GM21526 (cell line): ENCODE measurements around the gene CBX1.

ENCODE experiments used
- ATAC-seq: cut with Tn5 transposase; IDR thresholded peaks from one replicate; pipeline ENCODE4 v1.9.1; 2021; ENCODE audit warnings: moderate library complexity; ENCODE audit not compliant: unreplicated experiment, low FRiP score

Gene CBX1

DNA sequence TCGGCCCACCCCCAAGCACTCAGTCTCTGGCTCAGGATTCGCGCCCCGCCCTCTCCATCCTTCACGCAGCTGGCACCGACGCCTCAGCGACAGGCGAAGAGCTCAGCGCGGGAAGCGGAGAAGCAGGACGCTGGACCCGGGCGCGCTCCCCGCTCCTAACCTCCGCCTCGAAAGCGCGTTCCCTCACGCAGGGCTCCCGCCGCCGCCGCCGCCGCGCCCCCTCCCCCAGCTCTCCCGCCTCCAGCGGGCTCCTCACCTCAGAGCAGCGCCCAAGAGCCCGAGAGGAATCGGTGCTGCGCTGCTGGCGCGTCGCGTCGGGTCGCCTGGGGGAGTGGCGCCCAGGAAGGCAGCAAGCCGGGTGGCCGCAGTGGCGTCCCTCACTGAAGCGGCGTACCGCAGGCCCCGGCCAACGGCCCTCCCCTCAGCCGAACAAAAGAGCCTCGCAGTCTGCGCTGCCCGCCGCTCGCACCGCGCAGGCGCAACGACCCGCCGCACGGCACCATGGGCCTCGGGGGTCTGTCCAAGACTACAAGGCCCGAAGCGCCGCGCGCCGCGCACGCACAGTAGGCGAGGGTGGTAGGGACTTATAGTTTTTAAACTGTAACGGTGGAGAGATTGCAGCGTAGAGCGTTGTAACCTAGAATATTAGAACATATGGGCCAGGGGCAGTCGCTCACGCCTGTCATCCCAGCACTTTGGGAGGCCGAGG lies at the start of gene CBX1:
Gene CBX1 (minus strand): TSS at position 467 of the 709 bp plus-strand sequence. CDS start 24,474 bp downstream, outside the sequence.
- peak; percentile 80 for ATAC-seq

DNA sequence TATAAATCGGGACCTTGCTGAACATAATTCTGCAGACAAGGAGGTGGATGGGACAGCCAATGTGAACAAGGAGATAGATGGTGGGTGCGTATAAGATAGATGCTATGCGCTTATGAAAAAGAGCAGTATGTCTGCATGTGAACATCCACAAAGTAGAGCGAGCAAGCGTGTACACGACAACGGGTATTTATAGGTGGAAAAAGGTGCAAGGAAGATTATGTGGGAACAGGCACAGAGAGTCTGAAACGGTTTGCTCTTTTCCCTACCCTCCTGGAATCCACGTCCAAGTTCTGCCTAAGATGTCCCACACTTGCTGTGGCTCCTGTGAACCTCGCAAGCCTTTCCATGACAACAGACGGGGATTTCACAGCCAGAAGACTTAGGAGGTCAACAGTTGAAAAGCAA lies 49.3 kb upstream of the CBX1 start:
- no peak for ATAC-seq

DNA sequence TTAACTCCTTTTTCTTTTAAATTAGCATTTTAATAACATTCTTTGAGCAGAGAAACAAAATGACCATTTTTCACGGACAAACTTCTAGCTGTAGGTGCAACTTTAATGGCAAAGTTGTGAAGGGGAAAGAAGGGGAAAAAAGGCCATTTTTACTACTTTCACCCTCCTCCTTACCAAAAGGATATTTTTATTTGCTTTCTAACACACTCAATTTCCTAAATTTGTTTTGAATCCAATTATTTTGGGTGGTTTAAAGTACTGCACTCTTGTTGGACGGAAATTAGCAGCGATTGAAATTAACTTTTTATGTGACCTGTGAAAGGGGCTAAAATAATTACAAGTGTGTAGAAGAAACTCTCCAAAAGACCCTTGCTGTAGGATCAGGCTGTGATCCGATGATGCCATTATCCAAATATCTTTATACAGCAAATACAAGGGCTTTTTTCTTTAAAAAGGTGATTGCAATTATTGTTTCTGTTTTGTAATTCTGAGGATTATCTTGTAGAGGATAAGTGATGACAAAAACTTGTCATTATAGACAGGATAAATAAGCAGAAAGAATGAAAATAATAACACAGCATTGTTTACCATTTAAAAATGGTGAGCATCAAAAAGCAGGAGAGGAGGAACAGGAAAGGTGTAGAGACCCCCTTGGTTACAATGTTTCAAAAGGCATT lies 48.6 kb upstream of the CBX1 start:
- no peak for ATAC-seq

DNA sequence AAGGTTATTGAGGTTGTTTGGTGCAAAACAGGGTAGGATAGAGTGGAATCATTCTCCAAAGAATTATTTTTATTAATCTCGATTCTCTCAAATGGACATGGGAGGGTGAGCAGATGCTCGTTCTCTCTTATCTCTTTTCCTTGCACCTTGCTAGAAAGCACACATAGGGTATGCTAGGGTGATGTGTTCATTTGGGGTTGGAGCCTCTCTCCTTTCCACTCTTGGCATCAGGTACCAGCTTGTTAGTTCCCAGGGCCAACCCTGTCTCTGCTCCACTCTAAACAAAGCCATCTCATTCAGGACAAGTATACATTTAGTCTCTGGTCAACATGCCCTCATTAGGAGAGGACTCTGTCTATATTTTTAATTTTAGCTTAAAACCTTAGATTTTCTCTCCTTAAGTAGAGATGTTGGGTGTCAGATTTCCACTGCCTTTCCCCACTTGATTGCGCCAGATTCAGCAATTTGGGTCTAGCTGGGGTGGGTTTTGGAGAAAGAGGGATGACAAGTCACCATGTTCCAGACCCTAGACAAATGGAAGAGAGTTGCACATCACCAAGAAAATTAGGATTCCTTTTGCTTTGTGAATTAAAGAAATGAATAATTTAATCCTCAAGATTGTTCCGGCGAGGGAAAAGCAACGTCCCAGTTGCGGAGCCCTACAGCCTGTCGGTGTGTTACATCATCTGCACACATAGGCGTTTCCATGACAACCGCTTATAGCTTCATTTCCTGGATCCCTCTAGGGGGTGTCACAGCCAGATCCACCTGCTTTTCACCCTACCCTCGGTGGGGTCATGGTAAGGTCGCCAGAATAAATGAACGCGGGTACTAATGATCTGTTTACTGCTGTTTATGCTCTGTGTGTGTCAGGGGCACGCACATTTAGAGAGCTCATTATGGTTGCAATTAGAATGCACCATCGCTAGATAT lies 47.8 kb upstream of the CBX1 start:
- ATAC-seq, result no peak

DNA sequence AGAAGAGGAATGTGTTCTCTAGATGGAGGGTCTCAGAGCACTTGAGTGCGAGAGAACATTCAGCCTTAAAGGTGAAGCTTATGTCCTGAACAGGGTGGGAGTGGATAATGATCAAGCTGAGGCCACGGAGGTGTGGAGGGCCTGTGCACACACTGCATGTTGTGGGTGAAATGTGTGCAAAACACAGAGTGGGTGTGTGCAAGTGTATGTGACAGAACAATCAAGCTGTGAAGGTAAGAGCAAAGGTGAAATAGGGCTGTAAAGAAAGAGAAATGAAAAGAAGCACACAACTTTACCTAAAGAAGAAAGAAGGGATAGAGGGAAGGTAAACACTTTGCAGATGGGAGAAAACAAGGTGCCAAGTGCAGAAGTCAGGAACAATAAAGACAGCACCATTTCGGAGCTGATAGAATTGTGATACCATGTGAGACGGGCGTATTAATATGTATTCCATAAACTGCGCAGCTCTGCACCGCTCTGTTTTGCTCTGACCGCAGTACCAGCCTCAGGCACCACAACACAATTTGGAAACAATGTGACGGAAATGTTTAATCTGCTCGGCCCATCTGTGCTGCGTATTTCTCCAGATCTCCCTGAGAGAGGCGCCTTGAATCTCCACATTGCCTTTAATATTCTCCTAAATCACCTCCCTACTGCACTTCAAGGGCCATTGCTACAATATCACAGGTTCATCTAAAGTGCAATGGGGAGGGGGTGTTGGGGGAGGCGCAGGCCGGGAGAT lies 46.9 kb upstream of the CBX1 start:
- no peak for ATAC-seq

DNA sequence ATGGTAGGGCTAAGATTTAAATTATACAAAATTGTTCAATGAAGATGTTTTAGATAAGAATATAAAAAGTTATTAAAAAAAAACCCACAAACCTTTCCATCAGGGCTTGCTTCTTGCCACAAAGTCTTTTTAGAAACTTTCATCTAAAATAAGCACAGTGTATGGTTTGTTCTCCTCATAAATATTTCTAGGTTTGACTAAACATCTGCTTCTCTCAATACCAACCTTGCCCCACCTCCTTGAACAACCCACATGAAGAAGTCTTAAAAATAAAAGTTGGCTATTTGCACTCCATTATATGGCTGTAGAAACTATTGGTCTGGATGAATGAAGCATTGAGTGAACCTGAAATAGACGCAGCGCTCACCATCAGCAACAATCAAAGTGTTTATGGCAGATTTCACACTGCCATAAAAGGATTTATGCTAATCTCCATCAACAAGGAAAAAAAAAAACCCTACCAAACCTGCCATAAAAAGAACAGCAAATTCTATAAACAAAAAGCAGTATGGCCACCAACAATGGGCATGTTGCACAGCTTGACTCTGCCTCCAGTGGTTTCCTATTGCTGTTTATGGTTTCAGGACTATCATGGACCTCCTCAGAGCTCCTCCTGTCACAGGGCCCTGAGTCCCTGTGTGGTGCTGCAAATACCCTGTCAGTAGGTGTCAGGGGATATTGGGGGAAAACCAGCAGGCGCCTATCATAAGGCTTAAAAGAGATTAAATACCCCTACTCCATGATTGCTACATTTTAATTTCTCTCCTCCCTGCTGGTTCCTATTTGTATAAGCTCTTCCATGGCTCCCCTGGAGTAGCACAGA lies 43.9 kb upstream of the CBX1 start:
- ATAC-seq, result no peak

DNA sequence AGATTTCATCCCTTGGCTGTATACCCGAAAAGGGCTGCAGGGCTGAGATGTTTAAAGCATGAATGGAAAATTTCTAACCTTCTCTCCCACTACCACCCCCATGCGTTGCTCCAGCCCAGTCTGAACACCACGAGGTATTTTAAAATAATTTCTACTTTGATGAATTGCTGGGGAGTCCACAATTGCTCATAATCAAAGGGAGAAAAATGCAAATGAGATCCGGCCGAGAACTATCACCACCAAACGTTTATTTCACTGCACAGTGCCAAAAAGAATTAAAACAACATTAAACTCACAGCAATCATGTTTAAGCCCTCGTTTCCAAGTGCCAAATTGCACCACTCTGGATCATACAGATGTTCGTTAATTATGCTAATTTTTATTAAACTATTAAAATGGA lies 43.0 kb upstream of the CBX1 start:
- no peak for ATAC-seq

DNA sequence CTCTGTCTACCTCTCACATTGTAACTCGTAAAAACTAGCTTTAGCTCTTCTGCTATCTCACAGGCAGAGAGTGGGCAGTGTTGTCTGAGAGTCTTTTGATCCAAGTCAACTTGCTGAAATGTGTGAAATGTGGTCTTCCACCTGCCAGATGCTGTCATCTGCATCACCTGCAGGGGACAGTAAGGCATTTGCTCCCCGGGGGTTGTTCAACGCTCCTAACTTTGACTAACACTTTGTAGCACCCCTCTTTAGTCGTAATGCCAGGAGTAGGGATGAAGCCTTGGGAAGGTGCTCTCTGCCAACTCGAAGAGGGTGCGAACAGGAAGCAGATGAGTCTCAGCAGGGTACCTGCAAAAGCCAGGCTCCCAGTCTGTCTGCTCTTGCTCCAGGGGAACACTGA lies 42.4 kb upstream of the CBX1 start:
- no peak for ATAC-seq

DNA sequence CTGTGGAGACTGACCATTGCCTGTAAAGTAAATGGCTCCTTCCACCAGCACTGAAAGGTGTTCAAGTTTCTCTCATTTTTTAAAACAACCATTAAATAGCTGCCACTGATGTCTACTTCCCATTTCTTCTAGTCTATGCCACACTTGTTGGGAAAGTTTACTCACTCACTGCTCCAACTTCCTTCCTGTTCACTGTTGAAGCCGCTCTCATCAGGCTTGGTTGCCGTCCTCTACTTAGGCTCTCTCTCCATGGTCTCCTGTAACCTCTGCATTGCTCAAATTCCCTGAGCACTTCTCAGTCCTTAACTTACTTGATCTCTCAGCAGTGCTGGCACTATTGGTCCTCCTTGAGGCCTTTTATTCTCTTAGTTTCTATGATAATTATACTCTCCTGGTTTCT lies 38.7 kb upstream of the CBX1 start:
- no peak for ATAC-seq

DNA sequence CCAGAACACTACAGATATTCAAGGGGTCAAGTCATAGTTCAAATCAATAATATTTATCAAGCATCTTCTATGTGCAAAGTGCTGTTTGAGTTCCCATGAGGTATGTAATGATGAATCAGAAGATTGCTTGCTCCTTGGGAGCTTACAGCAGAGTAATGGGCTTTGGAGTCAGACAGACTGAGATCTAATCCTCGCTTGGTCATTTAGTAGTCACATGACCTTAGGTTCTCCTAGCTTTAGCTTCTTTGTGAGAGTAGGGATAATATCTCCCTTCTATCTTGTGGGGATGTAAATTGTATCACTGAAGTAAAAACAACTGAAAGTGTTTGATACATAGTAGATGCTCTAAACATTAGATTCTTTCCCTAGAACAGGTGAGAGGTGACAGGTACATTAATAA lies 36.4 kb upstream of the CBX1 start:
- ATAC-seq, result no peak

DNA sequence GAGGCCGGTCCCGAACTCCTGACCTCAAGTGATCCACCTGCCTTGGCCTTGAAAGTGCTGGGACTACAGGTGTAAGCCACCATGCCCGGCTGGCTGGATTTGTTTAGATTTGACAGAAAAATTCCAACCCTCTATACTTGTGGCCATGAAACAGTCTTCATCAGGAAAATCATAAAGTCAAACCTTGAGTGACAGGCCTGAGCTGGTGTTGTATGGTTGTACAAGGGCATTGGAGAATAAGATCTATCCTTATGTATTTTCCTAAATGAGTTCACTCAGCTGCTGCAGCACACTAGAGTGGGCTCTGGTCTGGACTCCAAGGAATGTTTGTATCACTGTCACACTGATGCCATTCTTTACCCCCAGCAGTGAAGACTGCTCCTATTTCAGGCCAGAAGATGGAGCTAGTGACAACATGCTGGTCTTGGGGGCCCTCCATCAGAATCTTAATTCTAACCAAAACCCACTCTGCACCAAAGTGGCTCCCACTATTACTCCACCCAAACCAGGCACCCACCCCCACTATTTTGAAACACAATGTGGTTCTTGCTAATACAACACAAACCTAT lies 33.7 kb upstream of the CBX1 start:
- ATAC-seq, result no peak

DNA sequence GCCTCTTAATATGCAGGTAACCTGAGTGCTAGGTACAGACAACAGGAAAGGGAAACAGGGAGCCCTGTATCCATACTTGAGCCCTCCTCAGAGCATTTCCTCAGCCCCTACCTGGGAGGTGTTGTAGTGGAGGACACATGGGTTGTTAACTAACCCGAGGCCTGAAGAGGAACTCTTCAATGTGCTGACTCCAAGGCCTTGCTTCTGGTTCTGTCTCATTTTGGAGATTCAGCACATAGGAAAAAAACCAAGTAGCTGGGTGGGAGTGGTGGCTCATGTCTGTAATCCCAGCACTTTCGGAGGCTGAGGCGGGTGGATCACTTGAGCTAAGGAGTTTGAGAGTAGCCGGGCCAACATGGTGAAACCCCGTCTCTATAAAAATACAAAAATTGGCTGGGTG lies 31.1 kb upstream of the CBX1 start:
- no peak for ATAC-seq

DNA sequence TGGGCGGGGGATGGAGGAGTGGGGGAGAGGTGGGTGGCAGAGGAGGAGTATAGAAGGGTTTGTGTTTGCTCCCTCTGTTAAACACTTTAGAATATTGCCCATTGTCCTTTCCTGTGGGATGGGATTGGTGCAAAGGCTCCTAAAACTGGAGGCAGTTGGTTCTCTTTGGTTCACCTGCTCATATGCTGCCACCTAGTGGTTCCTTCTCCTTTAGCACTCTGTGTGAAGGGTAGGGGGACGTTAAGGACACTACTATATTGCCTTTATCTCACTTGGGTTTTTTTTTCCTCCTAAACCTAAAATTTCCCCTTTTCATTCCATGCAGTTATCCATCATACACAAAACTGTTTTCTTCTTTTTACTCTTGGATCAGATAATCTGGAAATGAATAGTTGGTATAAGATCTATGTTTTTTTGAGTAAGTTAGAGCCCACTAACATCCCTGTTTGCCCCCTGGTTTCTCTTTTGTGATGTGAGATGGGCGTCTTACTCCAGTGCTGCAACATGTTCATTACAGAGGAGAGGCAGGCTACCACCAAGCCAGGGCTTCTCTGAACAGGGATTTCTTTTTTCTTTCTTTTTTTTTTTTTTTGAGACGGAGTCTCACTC lies 30.0 kb upstream of the CBX1 start:
- no peak for ATAC-seq

DNA sequence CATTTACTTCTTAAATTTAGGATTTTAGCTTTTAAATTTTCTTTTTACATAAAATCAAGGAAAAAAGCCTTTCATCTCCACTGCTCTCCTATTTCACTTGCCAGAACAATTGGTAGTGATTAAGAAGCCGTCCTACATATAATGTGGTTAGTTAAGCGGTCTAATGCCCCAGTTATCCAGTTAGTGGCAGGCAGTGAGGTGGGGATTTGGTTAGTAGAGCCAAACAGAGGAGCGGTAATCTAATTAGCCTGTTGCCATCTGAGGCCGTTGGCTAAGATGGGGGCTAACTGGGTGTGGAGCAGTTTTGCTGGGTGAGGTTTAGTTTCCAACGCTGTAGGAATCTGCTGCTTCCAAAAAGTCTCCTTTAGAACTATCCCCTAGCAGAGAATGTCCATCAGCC lies 28.7 kb upstream of the CBX1 start:
- no peak for ATAC-seq

DNA sequence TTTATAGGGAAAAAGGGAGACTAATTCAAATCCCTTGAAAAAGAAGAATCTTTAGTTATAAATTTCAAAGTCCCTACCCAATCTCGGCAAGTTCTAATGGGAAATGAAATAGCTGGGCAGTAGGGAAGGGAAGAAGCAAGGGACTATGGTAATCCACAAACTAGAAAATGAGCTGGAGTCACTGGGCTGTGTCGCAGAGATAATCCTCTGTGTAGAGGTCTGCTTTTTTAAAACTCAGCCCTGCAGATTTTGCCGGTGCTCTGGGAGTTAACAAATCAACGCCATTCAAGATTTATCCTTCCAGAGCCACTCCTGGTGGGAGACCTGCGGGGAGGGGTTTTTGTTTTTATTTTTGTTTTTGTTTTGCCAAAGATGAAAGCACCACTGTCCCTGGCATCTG lies 27.1 kb upstream of the CBX1 start:
- no peak for ATAC-seq

DNA sequence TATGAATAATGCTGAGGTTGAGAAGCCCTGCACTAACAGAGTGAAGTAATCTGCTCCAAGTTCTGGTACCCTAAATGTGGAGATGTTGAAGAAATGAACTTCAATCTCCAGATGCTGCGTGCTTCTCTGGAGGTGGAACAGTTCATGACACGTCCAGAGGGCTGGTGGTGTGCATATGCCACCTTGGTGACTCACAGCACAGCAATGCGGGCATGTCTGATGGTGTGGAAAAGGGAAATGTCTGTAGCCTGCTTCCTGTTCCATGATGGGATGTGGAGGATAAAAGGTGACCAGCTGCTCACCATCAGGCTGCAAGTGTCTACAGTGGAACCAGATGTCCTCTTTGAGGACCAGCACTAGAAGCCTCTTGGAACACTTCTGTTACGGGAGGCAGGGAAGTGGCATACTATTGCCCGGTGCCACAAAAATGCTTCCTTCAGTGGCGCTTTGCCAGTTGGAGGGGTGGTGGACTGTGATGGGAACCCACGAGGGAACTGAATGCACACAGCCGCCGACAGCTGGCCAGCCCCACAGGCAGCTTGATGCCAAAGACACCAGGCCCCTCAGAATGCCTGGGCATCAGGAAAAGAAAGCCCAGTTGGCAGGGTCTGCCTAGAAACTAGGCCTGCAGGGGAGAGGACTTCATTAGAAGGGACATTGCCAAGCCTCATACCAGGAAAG lies 26.2 kb upstream of the CBX1 start:
- ATAC-seq, result no peak

DNA sequence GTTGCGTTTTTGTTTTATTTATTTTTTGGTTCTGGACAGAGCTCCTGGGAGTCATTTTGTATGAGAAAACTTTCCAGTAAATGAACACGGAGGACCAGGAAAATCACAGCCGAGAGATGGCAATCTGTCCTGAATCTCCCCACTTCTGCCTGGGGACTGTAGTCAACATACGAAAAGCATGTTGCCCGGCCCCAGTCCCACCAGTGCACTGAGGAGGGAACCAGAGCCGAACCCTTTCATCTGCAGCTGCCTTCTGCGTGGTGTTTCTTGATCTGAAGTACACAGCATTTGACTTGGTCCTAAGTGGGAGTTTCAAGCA lies 25.2 kb upstream of the CBX1 start:
- ATAC-seq, result no peak

DNA sequence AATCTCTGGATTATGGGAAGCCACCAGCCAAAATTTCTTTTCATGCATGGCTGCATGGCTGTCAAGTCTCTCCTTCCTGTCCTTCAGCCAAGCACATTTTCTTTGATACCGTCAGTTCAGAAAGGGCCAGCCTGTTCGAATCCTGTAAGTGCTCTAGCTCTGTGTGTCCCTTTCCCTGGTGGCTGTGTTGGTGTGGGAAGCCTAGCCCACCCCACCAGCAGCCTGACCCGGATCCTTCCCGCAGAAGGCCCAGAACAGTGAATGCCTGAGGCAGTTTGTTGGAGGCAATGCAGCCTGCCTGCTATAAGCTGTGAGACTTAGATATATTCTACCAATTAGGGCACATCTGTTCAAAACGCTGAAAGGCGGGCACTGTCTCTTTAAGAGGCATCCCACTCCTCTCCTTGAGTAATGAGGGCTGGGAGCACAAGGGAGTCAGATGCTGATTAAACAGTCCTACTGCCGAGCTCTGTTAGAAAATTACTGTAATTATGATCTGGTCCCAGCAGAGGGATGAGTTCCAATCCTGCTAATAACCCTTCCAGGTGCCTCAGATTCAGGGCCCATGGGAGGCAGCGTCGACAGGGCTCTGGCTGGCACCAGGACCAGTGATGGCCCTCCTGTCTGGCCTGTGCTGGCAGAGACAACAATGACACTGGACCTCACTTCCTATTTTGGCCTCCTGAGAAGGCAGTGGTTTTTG lies 24.7 kb upstream of the CBX1 start:
- no peak for ATAC-seq
